DMS153 treated with DMSO at 0.1 percent for 48 hours (cell line): ENCODE data around the gene SOX14.

Experiments
- DNase-seq: peaks from one replicate; lab custom pipeline; 2025; ENCODE audit not compliant: unreplicated experiment; lab: John Stamatoyannopoulos, UW

SOX14 gene

DNA sequence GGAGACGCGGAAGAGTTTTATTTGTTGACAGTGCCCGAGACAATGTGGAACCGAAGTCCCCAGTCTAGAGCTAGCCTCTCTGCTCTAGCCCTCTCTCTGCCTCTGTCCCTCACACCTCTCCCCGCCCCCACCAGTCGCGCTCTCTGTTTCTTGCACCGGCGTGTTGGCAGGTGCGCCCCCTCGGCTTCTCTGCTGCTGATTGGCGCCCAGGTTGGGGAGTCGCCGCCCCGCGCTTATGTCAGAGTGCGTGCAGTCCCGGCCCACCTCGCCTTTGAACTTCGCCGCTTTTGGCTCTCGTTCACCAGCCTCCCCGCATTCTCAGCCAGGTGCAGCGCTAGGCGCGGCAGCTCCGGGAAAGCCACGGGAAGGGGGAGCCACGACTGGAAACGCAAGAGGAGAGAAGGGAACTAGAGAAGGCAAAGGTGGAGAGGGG is at the start of gene SOX14:
SOX14 (plus strand) TSS at position 315 of the 433 bp plus-strand sequence. CDS start 470 bp downstream, outside the sequence.
- DNase-seq = peak; percentile 47

DNA sequence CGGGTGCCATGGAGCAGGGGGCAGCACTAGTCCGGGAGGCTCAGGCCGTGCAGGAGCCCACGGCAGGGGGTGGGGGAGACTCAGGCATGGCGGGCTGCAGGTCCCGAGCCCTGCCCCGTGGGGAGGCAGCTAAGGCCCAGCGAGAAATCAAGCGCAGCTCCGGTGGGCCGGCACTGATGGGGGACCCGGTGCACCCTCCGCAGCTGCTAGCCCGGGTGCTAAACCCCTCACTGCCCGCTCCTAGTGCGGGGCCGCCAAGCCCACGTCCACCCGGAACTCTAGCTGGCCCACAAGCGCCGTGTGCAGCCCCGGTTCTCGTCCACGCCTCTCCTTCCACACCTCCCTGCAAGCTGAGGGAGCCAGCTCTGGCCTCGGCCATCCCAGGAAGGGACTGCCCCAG is 49.6 kb upstream of the SOX14 start:
- no peak for DNase-seq

DNA sequence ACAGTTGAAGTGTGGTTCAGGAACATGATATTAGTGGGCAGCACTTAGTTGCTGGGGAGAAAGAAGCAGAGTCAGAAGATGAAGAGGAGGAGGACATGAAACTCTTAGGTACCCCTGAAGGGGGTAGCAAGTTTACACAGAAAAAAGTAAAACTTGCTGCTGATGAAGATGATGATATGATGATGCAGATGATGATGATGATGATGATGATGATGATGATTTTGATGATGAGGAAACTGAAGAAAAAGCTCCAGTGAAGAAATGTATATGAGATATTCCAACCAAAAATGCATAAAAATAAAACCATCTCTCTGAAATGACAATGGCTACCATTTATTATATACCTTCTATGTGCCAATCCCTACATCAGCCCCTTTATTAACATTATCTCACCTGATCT is 39.9 kb upstream of the SOX14 start:
- DNase-seq = no peak

DNA sequence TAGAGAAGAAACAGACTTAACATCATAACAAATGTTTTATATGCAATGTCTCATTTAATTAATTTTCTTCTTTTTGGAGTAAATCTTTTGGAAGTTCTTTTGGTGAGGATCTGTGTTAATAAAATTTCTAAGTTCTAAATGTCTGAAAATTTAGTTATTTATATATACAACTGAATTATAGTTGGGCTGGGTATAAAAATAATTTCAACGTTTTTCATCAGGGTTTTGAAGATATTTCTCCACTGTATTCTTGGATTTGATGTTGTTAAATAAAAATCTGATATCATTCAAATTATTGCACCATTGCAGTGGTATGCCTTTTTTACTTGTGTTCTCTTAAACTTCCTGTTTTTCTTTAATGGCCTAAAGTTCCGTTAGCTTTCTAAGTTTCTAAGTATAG is 26.9 kb upstream of the SOX14 start:
- DNase-seq = no peak

DNA sequence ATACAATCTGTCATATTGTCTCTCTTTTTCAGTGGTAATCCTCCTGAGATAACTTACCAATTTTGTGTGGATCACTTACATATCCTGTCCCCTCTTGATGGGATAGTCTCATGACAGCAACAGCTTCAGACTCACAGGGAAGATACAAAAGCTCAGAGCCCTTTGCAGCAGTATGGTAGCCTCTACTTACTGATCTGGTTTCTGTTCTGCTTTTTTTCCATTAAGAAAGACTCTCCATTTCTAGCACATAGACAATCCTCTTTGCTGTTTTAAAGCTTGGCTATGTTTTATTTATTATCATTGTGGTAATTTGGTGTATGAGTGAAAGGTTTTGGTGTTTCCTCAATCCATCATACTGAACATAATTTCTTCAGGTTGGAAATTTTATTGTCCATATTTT is 25.4 kb upstream of the SOX14 start:
- no peak for DNase-seq

DNA sequence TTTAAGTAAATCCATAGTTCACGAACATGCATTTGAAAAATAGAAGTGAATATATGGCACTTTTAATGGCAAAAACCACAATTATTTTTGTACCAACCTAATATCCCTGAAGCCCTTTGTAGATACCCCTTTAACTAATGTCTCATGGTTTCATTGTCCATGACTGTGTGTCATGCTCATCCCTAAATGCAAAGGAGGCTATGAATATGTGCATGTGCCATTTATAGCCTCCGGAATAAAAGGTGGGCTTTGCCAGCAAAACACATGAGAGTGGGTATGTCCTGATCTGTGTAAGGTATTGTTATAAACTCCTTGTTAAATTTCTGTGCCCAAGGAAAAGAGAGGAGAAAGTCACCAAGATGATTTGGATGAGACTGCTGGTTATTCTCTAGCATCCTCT is 20.5 kb upstream of the SOX14 start:
- no peak for DNase-seq

DNA sequence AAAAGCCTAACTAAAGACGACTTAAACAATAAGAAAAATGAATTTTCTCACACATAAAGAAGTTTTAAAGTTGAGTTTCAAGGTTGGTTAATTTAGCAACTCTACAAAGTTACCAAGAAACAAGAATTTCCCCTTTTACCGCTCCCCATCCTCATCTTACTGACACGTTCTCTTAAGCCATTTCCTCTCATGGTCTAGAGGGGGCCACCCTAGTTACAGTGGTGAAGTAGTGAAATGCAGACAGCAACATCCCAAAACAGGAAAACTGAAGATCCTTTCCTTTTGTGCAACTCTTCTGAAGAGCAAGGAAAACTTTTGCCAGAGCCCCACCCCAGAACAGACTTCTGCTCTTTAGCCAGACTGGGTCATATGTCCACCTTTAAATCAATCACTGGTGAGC is 17.3 kb upstream of the SOX14 start:
- DNase-seq = no peak

DNA sequence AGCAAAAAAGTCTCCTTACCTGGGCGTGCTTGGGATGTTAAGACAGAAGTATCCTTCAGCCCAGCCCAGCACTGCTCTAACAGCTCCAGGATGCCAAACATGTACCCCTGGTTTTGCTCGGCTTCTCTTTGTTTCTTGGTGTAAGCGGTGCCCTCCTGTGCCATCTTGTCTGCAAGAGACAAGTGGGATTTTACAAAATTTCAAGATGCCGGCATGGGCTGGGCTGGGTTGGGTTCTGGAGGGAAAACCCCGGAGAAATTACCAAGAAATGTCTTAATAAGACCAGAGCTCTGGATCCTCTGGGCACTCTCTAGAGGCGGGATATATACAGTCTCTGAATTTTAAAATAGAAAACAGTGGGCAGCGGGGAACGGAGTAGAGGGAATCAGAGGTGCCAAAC is 4.6 kb upstream of the SOX14 start:
- DNase-seq = no peak

DNA sequence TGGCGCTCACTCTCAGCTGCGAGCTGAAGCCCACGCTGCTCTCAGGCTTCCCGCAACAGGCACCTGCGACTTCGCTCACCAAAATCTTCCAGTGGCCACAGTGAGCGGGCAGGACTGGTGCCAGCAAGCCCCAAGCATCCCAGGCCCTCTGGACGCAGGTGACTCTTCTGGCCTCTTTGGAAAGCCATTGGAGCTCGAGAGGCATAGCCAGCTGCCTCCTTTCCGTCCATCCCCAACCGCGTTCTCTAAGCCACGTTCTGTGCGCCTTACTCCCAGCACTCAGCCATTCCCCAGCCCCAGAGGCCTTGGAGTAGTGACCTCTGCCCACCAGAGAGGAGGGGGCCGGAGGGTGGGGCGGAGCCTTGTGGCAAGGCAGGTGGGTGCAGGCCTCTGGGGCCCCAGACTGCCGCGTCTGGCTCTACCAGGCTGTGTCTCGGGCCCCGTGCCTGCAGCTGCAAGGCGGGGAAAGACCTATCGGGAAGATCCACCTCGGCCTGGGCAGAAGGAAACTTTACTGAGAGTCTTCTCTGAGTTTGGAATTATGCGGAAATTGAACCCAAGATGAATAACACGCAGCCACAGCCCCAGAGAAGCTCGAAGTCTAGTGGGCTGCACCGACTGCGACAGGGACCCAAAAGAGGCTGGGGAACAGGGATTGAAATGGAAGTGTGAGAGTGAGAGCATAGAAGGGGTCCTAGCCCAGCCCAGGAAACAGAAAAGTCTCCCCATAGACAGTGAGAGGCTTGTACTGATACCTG is 3.6 kb upstream of the SOX14 start:
- DNase-seq = no peak

DNA sequence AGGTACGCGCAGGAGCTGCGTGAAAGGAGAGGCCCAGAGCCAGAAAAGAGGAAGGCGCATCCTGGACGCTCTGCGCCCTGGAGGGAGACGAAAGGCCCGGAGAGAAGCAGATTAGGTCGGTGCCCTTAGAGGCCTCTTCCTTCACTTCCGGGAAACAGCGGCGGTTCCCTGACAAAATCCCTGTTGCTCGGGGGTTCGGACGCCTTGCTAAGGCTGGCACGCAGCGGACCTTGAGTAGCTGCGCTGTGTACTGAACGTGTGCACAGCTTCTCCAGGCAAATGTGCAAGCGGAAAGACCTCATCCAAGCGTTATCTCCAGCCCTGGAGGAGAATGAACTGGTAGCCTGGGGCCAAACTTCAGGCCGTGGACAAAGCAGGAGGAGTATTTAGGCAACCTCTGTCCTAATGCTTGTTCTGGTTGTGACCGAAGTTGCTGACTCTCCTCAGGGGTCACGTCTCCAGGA is 3.0 kb upstream of the SOX14 start:
- no peak for DNase-seq

DNA sequence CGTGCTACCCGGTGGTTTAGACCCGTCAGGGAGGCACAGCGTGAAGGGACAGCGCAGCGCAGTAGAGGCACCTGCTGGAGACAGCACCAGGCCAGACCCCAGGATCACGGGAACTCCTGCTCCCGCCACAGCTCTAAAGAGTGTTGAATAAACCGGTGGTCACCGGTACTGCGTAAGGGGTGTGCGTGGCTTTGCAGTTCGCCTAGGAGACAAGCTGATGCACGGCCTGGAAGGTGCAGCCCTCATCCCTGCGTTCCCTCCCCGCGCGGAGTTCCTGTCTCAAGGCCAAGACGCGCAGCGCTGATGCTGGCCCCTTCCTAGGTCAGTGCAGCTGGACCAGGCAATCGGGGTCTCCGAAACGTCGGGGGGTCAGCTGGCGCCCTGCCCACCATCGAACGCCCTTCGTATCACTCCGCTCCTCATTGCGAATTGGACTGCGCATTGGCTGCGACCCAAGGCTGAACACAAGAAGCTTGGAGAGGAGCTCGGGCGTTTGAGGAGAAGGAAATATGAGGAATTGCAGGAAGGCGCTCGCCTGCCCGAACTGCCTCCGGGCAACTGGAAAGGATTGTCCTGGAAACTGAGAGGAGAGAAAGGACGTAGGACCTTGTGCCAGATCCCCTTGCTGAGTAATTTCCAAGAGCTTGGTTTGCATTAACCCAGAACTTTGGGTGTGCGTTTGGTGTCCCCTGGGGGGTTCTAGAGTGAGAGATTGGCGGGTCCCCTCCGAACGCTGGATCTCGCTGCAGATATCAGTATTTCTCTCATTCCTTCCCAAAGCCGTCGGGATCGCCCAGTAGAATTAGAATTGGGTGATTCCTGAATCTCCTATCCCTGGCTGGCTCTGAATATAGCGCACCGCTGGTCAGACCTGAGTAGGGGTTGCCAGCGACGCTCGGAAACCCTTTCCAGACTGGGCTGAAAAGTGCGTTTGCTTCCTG is 2.3 kb upstream of the SOX14 start:
- DNase-seq = no peak

DNA sequence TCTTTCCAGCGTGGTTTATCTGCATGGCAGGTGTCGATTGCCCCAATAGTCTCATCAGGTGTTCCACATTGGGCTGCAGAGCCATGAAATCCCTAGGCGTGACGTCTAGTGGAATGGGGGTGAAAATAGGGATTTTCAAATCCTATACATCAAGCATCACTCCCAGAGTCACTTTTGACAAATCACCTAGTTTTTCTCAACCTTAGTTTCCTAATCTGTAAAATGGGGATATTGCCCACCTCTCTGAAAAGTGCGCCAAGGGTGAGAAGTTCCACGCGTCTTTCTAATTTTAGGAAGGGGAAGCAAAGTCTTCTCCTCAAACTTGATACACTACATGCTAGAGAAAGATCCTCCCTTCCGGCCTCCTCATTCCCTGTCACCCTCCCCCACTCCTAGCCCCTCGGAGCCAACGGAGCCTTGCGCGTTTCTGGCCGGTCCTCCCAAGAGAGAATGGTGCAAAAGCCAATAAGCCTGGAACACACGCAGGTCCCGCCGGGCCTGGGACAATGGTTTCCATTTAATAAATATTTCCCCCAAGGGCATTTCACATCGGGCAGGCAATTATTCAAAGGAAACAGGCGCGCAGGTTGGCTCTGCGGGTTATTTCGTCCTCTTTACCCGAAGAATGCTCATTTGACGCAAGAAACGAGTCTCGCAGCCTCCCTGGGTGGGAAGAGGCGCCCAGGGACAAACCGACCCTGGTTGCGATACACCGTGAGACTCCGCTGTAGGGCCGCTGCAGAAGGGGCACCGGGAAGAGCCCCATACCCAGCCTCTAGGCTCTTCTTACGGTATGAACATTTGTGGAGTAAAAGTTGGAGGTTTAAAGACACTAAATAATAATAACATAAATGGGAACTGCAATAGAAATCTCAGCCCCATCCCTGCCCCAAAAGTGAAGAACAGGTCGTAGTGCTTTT is 1.2 kb upstream of the SOX14 start:
- no peak for DNase-seq

DNA sequence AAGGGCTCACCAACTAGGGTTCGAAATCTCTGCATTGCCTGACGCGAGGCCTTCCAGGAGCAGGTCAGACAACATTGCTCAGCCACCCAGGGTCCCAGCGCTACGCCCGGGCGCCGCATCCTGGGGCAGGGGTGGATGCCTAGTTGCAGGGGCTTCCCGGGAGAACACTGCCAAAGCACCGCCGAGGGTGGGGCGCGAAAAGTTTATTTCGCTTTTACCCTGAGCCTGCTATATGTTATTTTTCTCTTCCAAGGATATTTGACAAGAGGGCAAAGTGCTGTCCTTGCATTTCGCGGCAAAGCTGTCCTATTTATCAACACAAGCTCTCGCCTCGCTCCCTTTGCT is 549 bp upstream of the SOX14 start:
- DNase-seq = no peak

DNA sequence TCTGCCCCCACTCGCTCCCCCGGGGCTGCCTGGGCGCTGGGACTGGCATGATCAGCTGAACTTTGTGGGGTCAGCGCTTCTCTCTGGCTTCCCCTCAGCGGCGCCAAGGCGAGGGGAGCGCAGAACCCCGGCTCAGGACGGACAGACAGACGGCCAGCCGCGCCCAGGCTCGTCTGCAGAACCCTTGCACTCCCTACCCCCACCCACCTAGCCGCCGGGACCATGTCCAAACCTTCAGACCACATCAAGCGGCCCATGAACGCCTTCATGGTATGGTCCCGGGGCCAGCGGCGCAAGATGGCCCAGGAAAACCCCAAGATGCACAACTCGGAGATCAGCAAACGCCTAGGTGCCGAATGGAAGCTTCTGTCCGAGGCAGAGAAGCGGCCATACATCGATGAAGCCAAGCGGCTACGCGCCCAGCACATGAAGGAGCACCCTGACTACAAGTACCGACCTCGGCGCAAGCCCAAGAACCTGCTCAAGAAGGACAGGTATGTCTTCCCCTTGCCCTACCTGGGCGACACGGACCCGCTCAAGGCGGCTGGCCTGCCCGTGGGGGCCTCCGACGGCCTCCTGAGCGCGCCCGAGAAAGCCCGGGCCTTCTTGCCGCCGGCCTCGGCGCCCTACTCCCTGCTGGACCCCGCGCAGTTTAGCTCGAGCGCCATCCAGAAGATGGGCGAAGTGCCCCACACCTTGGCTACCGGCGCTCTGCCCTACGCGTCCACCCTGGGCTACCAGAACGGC is 621 bp downstream of the SOX14 start:
- DNase-seq = no peak

DNA sequence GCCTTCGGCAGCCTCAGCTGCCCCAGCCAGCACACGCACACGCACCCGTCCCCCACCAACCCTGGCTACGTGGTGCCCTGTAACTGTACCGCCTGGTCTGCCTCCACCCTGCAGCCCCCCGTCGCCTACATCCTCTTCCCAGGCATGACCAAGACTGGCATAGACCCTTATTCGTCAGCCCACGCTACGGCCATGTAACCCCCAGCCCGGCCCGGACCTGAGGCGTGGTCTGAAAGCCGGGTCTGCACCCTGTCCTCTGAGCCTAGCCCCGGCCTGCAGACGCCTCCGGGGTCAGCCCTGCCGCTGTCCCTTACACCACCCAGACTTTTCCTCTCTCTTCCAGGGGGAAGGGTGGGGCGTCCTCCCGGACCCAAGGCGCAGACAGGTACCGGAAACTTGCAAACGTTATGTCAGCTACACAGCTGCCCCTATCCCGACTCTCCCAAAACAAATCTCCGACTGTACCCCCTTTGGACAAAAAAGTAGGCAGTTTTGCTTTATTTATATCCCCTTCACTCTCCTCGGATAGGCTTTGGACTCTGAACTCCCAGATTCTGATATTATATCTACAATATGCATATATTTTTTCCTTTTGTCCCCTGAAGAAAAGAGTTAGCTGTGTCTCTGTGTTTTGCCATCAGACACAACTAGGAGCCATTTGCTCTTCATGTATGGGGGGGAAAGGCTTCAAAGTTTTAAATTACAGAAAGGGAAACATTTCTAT is 1.4 kb downstream of the SOX14 start:
- DNase-seq = no peak

DNA sequence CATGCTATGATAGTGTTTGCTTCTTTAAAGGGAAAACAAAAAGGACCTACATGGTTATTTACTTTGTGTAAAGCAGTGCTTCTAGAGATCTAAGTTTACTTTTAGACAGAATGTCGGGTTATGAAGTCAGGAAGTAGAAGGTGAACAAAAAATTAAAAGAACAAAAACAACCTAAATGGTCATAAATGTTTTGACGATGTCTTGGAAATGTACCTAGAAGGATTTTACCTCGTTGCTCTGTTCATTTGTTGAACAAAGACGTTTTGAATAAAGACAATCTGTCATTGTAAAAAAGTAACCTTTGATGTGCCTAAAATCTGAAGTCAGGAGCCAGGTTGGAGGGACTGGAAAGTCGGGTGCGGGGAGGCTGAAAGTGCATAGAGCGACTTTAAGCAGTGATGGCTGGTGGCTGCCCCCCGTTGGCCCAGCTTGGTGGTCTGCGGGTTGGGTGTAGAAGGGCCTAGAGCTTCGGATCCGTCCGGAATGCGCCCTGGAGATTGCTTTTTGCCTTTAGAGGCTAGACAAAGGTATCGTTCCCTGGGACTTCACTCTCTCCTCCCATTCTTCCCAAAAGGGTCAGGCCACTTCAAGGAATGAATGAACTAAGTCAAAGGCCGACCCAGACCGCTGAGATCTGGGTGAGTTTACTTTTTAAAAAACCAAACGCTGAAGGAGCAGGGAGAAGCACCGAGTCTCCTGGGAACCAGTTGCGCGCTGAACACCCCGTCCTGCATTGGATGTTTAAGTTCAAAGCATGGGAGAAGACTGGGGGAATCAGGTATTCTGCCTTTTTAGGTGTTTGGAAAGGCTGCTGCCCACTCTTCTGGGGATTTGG is 2.1 kb downstream of the SOX14 start:
- DNase-seq = no peak

DNA sequence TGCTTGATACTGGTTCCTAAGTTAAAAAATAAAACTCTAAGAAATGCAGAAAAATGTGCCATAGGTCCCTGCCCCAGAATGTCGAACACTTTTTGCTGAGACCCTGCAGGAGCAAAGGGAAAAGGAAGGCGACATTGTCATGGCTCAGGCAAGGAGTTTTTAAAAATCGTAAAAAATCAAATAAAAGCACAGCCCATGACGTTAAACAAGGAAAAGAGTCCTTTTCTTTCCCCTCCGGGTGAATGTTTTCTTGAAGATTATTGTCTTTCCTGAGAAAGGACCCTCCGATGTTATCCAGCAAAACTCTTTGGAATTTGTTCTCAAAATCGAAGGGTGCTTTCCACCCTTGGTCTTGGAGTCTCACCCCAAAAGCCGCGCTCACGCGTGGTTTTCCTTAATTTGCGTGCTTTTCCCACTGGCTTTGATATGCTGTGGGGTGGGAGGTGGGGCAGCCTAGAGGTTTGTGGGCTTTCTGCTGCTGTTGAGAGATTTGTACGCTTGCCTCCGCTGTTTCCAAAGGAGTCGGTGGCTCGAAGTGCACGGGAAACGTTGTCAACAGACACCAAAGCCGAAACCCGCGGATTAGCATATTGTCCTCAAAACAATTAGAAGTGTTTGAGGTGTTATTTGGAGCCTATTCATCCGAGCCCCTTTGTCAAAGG is 2.9 kb downstream of the SOX14 start:
- DNase-seq = no peak
